T-helper 22 cell (primary cell): ENCODE measurements around the gene DCST2.

Experiments
- DNase-seq: peaks from one replicate; pipeline ENCODE4 v3.0.0-alpha.2; 2020; ENCODE audit warnings: low read depth

The DCST2 gene

DNA sequence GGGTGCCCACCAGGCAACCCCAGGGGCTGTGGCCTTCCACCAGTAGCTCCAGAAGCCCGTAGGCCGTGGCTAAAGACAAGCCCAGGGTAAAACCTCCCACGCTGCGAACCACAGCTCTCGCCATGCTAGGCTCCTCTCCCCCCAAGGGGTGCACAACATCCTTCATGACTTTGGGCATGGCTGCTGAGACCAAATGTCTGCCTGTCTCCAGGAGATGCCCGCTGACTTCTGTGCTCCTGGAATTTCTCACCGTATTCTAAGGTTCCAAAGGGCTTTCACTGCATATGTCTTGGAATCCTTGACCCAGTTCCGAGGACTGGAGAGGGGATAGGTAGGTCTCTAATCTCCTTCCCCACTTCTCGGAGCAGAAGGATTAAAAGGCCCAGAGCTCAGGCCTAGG, at the start of gene DCST2, which contains the start of gene DCST1:
DCST2 (minus strand) TSS at position 258 of the 400 bp plus-strand sequence; CDS start at position 178, 80 bp downstream.
DCST1 (plus strand) TSS at position 301 of the 400 bp plus-strand sequence. CDS start 213 bp downstream, outside the sequence.
- no peak for DNase-seq

DNA sequence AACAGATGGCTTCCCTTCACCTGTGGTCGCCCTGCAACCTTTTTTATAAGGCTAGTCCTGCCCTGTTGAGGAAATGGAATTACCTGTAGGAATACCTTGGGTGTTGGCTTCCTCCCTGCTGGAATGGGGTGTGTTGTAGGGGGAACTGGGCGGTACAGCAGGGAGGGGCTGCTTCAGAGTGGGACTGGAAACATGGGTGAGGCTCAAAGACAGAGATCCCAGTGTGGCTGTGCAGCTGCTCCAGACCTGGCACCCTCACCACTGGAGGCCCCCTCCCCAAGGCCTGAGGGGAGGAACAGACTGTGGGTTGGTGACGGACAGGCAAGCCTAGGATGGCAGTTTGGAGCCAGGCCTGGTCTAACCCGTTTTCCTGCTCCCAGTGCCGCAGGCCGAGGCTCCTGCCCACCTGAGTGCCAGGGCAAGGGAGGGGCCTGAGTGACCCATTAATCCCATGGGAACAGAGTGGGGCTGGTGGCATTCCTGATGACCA, 49.5 kb upstream of the DCST2 start:
- DNase-seq, result no peak

DNA sequence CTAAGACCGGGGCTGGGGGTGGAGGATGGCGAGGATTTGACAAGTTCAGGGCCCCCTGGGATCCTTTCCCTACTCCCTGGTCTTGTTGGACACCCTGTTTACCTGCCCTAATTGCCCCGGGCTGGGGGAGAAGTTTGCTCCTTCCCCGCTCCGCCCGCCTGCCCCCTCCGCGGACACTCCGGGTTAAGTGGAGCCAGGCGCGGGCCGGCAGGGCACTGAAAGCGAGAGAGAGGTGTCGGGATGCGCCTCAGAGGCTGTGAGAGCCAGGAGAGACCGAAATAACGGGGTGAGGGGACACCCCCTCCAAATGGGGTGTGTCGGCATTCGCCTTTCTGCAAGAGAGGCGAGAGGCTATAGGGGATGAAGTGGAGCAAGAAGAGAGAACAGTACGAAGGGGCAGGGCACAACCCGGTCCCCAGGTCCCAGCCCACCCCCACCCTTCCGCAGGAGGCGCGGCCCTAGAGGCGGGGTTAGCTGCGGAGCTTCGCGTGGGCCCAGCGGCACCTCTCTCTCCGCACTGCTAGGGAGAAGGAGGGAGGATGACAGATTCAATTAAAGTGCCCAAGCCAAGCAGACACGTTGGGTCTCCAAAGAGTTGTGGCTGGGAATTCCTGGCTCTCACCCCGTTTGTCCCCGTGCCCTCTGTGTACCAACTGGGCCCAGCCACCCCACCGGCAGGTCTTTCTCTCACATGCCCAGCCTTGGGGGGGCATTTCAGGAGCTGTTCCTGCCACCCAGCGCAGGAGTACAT, 48.9 kb upstream of the DCST2 start:
- DNase-seq, result no peak

DNA sequence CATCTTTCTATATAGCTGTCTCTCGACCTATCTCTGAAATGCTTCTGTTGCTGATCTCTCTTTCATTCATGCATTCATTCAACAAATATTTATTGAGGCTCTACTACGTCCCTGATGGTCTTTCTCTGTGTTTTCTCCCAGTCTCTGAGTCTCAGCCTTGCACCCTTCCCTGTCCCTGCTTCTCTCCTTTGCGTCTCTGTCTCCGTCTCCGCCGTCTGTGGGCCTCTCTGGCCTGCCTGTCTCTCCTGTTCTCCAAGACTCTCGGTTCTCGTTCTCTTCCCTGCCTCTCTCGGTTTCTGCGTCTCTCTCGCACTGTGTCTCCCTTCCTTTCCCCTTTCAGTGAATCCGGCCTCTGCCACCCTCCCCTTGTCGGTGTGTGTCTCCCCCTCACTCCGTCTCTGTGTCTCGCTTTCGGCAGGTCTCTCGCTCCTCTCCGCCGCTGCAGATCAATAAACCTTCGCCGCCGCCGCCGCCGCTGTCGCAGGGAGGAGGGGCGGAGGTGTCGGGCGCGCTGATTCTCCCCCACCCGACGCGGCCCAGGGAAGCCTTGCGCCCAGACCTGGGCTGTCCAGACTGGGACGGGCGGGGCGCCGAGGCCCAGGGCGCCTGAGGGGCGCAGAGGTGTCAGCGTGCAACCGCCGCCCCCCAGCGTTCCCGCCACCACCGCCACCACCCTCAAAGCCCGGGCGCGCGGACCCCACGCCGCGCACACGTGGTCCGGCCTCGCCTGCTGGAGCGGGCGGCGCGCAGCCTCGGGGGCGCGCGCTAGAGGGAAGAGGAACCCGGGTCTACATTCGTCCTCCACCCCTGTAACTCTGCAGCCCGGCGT, 48.1 kb upstream of the DCST2 start:
- no peak for DNase-seq

DNA sequence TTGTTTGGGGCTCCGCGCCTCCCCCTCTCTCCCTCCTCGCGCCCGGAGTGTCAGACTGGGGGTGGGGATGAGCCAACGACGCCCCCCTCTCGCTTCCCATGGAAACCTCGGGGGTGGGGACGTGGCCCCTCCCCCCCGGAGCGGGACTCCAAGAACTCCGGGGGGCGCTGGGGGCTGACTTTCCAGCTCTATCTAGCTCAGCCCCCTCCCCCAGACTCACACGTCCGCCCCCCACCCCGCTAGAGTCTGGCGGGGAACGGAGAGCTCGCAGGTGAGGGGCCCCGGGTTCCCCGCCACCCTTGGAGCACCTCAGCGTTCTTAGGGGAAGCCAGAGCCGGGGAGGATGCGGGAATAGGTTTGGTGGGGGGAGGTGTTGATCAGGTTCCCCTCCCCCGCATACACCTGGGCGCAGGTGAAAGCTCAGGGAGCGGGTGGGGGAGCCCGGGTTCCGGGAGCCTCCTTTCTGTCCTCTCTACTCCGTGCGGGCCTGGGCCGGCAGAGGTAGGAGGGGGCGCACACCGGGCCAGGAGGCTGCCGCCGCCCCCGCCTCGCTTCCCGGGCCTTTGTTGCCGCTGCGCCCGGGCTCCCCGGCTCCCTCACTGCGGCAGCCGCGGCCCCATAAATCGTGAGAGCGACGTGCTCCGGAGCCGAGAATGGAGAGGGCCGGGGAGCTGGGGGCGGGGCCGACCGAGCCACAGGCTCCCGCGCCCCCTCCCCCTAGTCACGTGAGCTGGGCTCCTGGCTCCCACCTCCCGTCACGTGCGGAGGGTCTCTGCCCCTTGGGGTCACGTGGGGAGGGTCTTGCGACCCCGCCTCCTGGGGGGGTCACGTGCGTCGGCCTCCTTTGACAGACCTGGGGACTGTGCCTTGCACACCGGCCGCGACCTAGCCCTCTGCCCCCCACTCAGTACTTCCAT, 47.0 kb upstream of the DCST2 start:
- DNase-seq, result no peak

DNA sequence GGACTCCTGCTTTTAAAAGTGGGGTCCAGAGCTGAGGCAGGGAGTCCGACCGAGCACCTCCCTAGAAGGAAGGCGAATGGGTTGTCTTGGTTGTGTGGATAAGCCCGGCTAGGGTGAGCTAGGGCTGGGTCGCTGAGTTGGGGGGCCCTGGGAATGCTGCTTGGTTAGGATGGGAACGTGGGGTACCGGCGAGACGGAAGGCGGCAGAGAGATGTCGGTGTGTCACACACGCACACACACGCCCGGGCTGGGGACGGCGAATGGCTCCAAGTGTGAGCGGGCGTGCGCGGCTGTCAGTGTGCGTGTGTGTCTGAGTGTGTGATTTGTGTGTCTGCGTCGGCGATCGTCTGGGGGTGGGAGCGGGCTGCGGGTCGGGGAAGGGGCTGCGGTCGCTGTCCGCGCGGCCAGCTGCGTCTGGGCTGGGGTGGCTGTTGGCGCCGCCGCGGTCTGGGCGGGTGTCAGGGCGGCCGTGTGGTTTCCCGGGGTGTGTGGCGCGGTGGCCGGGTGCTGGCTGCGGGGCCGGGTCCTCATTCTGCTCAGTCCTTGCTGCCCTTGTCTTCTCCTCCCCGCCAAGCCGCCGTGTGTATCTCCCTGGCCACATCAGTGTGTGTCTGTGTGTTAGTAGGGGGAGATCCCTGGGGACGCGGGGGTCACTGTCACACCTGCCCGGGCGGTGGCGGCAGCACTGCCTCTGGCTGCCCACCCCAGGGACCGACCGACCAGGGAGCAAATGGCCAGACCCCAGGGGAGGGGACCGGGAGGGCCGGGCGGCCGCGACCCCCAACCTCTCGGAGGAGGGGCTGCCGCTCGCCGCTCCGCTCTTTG, 46.1 kb upstream of the DCST2 start:
- DNase-seq, result no peak

DNA sequence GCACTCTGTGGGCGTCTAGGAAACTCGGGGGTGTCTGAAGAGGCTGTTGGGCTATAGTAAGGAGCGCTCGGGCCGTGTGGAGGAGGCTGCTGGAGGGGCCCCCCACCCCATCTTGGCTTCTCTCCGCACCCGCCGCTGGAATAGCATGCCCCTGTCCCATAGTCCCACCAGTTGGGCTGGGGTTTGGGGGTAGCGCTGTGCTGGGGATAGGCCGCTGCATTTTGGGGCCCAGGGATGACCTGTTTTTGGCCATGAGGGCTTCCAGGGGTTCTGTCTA, 45.6 kb upstream of the DCST2 start:
- DNase-seq, result no peak

DNA sequence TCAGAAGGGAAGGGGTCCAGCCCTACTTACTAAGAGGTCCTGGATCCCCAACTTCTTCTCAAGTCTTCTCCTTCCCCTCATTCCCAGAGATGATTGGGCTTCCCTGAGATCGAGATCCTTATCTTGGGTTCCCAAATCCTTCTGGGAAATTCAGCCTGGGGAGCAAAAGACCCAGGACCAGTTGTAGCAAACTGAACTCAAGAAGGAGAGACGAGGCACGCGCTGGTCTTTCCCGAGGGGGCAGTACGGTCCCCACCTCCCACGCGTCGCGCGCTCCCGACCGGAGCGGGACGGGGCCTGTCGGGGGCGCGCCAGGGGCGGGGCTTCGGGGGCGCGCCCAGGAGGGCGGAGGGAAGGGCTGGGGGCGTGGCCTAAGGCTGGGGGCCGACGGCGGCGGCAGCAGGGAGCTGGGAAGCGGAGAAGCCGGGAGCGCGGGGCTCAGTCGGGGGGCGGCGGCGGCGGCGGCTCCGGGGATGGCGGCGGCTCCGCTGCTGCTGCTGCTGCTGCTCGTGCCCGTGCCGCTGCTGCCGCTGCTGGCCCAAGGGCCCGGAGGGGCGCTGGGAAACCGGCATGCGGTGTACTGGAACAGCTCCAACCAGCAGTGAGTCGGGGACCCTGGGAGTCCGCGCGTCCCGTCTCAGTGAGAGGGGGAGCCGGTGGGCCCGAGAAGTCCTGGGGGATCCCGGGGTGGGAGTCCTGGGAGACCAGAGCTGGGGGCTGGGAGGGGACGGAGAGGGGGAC, 45.1 kb upstream of the DCST2 start, which contains the start of gene EFNA3:
EFNA3 (plus strand) TSS at position 369 of the 741 bp plus-strand sequence; CDS start at position 474, 105 bp downstream.
- DNase-seq, result peak; percentile 45

DNA sequence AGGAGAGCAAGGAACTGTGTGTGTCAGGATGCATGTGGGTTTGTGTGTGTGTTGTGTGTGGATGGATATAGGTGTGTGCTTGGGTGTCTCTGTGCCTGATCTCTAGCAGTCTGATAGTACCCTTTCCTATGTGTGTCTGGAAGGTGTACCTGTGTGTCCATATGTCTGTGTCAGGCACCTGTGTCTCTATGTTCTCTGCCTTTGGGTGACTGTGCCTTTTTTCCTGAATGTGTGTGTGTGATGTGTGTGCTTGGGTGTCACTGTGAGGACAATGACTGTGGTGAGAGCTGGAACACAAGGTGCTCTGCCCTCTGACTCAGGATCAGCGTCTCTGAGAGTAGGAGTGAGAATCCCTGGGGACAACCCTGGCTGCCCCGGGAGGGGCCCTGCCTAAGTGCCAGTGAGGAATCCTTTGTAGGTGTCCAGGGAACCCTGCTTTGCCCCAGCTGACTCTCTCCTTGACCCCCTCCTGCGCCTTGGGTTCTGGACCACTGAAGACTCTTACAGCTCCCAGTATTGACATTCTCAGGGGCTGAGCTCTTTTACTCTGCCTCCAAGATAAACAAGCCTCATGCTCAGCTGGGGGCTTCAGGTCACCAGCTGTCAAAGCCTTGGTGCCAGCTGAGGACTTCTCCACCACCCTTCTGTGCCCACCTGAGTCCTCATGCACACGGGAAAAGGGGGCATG, 44.3 kb upstream of the DCST2 start:
- DNase-seq, result no peak

DNA sequence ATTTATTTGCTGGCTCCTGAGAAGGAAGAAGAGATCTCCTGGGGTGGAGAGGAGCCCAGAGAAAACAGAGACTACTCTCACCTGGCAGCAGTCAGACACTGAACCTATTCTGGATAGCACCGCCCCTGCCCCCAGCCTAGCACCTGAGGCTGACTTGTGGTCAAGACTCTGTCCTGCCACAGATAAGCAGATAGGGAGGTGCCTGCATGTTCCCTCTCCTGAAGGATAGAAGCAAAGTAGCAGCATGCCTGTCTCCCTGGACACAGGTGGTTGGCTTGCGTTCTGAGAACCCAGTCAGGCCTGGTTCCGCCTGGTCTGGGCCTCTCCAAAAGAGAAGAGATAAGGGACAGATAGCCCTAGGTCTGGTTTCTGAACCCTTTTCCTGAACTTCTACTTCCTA, 43.8 kb upstream of the DCST2 start:
- DNase-seq, result no peak

DNA sequence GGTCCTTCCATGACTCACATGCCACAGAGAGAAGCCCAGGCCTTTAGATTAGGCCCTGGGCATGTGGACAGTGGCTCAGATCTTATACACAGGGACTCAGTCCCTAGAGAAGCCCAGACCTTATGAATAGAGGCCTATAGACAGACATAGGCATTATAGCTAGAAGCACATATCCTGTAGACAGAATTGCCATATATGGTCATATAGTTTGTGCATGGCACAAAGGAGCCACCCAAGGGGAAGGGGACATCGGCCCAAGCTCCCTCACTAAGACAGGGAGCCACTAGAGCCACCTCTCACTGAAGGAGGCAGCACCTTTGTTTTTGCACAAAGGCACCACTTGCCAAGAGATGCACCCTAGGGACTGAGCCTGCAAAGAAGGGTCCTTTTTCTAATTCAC, 42.8 kb upstream of the DCST2 start:
- DNase-seq, result no peak

DNA sequence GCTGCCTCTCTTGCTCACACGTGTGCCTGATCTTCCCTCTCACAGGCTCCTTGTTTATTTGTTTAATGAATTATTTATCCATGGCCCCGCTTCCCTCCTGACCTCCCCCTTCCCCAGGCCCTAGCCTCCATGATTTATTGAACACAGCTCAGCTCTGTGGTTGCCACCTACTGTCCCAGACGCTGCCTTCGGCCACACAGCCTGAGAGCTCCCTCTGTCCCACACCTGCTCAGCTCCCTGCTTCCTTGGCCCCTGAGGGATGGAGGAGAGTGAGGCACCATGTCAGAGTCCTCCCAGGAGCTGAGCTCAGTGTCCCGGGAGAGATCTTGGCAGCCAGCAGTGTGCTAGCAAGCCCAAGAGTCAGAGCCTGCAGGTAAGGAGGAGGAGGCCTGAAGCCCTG, 42.0 kb upstream of the DCST2 start:
- no peak for DNase-seq

DNA sequence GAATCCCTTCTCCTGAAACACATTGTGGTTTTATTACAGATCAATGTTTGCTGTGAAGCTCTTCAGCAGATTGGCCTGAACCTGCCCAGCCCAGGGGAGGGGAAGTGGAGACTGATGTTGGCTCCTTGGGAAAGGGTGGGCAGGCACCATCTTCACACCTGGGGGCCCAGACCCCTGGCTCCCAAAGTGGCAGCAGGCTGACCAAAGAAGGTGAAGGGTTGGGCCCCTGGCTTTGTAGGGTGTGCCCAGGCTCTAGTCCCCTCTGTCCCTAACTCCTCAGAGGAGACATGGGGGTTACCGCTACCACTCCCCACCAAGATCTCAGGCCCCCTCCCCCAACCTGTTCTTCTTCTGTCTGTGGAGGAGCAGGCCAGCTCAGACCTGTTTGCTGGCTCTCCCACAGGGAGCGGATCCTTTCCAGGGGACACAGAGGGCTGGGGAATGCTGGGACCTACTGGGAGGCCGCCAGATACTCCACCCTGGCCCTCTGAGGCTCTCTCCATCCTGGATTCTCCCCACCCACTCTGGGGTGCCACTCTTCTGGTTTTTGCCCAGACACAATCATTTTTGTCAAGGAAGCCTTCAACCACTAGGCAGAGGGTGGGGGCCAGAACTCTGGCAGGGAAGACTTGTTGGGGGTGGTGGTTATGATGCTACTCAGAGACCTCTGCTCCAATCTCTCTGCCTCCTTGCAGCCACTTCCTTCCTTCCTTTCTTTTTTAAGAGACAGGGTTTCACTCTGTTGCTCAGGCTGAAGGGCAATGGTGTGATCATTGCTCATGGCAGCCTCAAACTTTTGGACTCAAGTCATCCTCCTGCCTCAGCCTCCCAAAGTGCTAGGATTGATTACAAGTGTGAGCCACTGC, 40.0 kb upstream of the DCST2 start:
- DNase-seq, result no peak

DNA sequence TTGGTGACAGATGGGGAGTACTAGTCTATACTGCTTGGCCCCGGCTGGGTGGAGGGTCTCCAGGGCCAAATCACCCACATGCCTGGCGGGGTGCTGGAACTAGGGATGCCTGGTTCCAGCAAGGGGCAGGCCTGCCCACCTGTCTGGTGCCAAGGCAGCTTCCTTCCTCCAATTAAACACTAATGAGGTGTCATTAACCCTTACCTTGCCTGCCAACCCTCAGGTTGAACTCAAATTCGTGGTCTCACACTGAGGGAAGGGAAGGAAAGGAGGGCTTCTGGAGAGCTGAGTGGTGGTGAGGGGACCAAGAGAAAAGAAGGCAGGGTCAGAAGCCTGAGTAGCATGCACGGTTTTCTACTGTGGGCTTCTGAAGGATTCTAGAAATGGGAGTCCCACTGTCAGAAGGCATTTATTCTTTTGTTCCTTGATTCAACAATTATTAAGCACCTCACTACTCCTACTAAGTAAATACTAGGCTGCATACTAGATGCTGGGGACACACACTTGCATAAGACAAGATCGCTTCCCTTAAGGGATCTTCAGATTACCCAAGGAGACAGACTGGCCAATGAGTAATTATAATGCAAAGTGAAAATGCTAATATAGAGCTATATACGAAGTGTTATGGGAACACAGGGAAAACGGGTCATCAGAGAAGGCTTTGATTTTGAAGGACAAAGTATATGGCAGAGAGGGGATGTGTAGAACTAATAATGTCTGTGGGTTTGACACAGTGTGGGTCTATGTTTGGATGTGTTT, 39.1 kb upstream of the DCST2 start:
- no peak for DNase-seq

DNA sequence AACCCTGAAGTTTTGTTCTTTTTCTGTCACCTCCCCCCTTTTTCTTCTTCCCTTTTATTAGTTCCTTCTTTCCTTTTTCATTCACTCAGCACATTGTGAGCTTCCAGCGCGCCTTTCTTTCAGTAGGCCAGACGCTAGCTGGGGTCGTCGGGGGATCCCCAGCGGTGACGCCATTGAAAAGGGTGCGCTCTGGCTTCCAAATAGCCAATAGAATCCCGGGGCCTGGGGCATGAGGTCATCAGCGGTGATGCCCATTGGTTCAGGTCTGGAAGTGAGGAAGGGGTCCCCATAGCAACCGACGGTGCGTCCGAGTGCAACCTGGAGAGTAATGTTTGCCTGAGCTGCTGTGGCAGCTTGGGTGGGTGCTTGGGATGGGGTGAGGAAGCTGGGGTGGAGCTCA, 38.1 kb upstream of the DCST2 start:
- DNase-seq, result no peak

DNA sequence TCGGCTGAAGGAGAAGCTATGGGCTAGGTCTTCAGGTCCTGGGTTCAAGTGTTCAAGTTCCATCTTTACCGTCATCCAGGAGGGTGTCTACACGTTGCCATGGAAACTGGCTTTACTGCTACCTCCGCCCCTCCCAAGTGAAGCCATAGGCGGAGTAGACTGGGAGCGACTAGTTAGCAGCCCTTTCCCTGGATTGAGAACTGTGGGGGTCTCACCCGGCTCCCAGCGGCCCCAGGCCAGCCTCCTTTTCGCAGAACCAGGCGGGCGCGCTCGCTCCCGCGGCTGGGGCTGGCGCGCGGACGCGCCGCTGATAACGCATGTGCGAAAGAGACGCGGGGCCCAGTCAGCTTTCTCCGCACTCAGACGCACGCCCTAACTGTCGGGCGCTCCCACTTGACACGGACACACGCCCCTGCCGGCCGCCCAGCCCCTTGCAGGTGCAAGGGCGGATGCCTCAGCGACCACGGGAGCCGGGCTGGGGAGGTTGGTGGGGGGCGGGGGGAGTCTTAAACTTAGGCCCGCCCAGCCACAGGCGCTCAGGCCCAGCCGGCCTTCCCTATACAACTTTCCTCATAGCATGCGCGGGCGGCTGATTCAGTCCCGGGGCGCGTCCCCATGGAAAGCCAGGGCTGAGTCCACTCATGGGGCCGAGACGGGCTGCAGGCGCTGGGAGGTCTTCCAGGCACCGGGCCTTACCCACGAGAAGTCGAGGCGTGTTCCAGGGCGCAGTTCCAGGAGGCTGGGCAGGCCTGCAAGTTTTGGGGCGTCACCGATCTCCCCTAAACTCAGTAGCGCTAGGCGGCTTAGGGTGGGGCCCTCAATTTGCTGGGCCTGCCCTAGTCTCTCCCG, 37.4 kb upstream of the DCST2 start:
- DNase-seq, result peak; percentile 60

DNA sequence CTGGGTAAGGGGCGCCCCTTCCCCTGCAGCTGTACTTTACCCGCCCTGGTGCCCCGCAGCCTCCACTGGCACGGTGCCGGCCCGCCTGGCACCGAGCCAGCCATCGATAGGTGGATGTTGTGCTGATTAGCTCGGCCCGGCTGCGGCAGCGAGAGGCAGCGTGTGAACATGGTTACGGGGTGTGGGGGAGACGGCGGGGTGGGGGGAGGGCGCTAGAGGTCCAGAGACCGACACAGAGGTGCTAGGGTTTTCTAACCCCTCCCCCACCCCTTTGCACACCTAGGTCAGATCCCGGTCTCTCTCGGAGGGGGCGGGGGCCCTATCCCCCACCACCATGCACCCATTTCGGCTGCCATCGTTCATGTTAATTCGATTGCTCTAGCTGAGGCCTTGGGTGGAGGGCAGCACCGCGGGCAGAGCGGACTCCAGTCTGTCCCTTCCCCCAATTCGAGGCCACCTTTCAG, 36.6 kb upstream of the DCST2 start:
- no peak for DNase-seq
